Activated naive CD8-positive, alpha-beta T cell treated with anti-CD3 and anti-CD28 coated beads, Interleukin-2, amount 50 U/mL, for 24 hours (primary cell): ENCODE measurements around the gene SRSF11.
"Not testable (repeated sequence)": the region's sequence is repeated elsewhere in the genome, so short reads cannot be mapped to it uniquely, and the experiment has no call there.

Experiments
- ATAC-seq: fragments of 150-1000 bp; cut with Tn5 transposase; one replicate; pipeline ENCODE4 v1.10.0; 2021
- DNase-seq: peaks from one replicate; pipeline ENCODE4 v3.0.0; 2021
- H3K27ac Mint-ChIP-seq: one replicate; pipeline ENCODE4 v1.8.0; 2021; ENCODE audit warnings: mild to moderate bottlenecking, mixed read lengths
- H3K27me3 Mint-ChIP-seq: one replicate; pipeline ENCODE4 v1.8.0; 2021; ENCODE audit warnings: mixed read lengths
- H3K36me3 Mint-ChIP-seq: one replicate; pipeline ENCODE4 v1.8.0; 2021; ENCODE audit warnings: low read depth, mixed read lengths
- H3K4me1 Mint-ChIP-seq: one replicate; pipeline ENCODE4 v1.8.0; 2021; ENCODE audit warnings: mixed read lengths
- H3K4me3 Mint-ChIP-seq: one replicate; pipeline ENCODE4 v1.8.0; 2021; ENCODE audit warnings: mild to moderate bottlenecking, moderate library complexity, mixed read lengths
- H3K9me3 Mint-ChIP-seq: one replicate; pipeline ENCODE4 v1.8.0; 2021; ENCODE audit warnings: mixed read lengths

The SRSF11 gene

GRCh38 chr1:70221238-70222121, at the start of gene SRSF11:
Gene SRSF11 (plus strand): TSS chr1:70221380. CDS start chr1:70221637, 257 bp downstream.
- H3K36me3 Mint-ChIP-seq: peaks cover 41% of the 10 kb centered on the region
- H3K27me3 Mint-ChIP-seq: no peaks in the 10 kb centered on the region
- H3K4me1 Mint-ChIP-seq: peaks cover 42% of the 10 kb centered on the region
- ATAC-seq (peak; percentile 96), DNase-seq (peak; percentile 98)
- H3K27ac Mint-ChIP-seq: peak within 1 kb of the TSS; percentile 97
- H3K4me3 Mint-ChIP-seq: peak within 1 kb of the TSS; percentile 90
- H3K9me3 Mint-ChIP-seq: no peaks in the 10 kb centered on the region

GRCh38 chr1:70171512-70171911, 49.7 kb upstream of the SRSF11 start:
- H3K9me3 Mint-ChIP-seq: no peaks in the 10 kb centered on the region
- no peak overlapping the region for H3K4me3 Mint-ChIP-seq
- H3K27me3 Mint-ChIP-seq: no peaks in the 10 kb centered on the region
- H3K36me3 Mint-ChIP-seq: peaks cover 26% of the 10 kb centered on the region
- ATAC-seq (no peak), DNase-seq (no peak)
- H3K27ac Mint-ChIP-seq: no peak overlapping the region
- peaks cover 7% of the 10 kb centered on the region for H3K4me1 Mint-ChIP-seq

- H3K27me3 Mint-ChIP-seq, DNase-seq, ATAC-seq, H3K4me3 Mint-ChIP-seq, H3K9me3 Mint-ChIP-seq, H3K4me1 Mint-ChIP-seq, H3K27ac Mint-ChIP-seq: not testable (repeated sequence)
- H3K36me3 Mint-ChIP-seq: peaks cover 16% of the 10 kb centered on the region
Measured at GRCh38 chr1:70185181-70185580, 36.0 kb upstream of the SRSF11 start.

DNA sequence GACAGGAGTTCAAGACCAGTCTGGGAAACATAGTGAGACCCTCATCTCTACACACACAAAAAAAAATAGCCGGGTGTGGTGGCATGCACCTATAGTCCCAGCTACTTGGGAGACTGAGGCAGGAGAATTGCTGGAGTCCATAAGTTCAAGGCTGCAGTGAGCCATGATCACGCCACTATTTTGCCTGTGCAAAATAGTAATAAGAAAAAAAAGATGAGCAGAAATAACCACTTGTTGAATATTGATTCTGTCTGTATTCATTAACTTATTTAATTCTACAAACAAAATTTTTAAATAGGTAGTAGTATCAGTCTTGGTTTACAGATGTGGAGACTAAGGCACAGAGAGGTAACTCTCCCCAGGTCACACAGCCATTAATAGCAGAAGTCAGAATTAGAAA, 32.7 kb upstream of the SRSF11 start:
- ATAC-seq (no peak), DNase-seq (no peak)
- Mint-ChIP-seq H3K4me3 (no peak overlapping the region), H3K27me3 (no peaks in the 10 kb centered on the region), H3K4me1 (peaks cover 9% of the 10 kb centered on the region), H3K9me3 (peaks cover 5% of the 10 kb centered on the region), H3K27ac (no peak overlapping the region), H3K36me3 (peaks cover 19% of the 10 kb centered on the region)

DNA sequence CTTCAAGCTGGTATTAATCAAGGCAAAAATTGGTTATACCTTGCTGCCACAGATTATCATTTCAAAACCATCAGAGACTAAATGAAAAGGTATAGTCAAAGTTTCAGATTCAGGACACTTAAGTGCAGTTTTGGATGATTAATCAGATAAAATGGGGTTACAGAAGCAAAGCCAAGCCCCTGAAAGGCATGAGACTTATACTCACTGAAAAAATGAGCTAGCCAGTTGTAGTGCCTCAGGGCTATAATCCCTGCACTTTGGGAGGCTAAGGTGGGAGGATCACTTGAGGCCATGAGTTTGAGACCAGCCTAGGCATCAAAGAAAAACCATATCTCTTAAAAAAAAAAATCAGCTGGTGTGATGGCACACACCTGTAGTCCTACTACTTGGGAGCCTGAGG, 31.0 kb upstream of the SRSF11 start:
- H3K4me1 Mint-ChIP-seq: peaks cover 9% of the 10 kb centered on the region
- no peak overlapping the region for H3K4me3 Mint-ChIP-seq
- H3K27me3 Mint-ChIP-seq: no peaks in the 10 kb centered on the region
- no peak overlapping the region for H3K27ac Mint-ChIP-seq
- no peak for DNase-seq
- peaks cover 5% of the 10 kb centered on the region for H3K9me3 Mint-ChIP-seq
- no peak for ATAC-seq
- H3K36me3 Mint-ChIP-seq: peaks cover 16% of the 10 kb centered on the region

DNA sequence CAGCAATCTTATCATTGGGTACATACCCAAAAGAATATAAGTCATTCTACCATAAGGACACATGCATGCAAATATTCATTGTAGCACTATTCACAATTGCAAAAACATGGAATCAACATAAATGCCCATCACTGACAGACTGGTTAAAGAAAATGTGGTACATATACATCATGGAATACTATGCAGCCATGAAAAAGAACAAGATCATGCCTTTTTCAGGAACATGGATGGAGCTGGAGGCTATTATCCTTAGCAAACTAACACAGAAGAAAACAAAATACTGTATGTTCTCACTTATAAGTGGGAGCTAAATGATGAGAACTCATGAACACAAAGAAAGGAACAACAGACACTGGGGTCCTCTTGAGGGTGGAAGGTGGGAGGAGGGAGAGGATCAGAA, 28.7 kb upstream of the SRSF11 start:
- not testable (repeated sequence) for H3K27ac Mint-ChIP-seq, H3K27me3 Mint-ChIP-seq, H3K9me3 Mint-ChIP-seq, H3K4me1 Mint-ChIP-seq, ATAC-seq, DNase-seq, H3K4me3 Mint-ChIP-seq, H3K36me3 Mint-ChIP-seq

GRCh38 chr1:70194601-70195000, 26.6 kb upstream of the SRSF11 start:
- DNase-seq (no peak), ATAC-seq (no peak)
- Mint-ChIP-seq H3K4me1 (peaks cover 10% of the 10 kb centered on the region), H3K36me3 (peaks cover 12% of the 10 kb centered on the region), H3K27me3 (no peaks in the 10 kb centered on the region), H3K4me3 (no peak overlapping the region), H3K9me3 (peaks cover 5% of the 10 kb centered on the region), H3K27ac (no peak overlapping the region)

DNA sequence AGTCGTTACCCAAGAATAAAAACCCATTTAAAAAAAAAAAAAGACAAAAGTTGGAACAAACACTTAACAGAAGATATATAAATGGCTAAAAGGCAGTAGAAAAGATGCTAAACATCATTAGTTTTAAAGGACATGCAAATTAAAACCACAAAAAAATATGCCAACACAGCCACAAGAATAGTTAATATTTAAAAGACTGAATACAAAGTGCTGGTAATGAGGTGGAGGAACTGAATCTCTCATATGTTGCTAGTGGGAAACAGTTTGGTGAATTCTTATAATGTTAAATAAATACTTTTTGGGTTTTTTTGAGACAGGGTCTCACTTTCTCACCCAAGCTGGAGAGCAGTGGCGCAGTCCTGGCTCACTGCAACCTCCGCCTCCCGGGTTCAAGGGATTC, 25.8 kb upstream of the SRSF11 start:
- Mint-ChIP-seq H3K4me1 (peaks cover 10% of the 10 kb centered on the region), H3K27ac (no peak overlapping the region), H3K4me3 (no peak overlapping the region), H3K9me3 (peaks cover 5% of the 10 kb centered on the region), H3K36me3 (peaks cover 12% of the 10 kb centered on the region), H3K27me3 (no peaks in the 10 kb centered on the region)
- ATAC-seq: no peak
- DNase-seq: no peak

- Mint-ChIP-seq H3K27me3 (no peaks in the 10 kb centered on the region), H3K9me3 (peaks cover 5% of the 10 kb centered on the region), H3K27ac (no peak overlapping the region), H3K4me3 (no peak overlapping the region), H3K36me3 (peaks cover 14% of the 10 kb centered on the region), H3K4me1 (peaks cover 11% of the 10 kb centered on the region)
- DNase-seq (no peak), ATAC-seq (no peak)
Measured at GRCh38 chr1:70196333-70196732, 24.8 kb upstream of the SRSF11 start.

- Mint-ChIP-seq H3K4me1 (peaks cover 36% of the 10 kb centered on the region), H3K27me3 (no peaks in the 10 kb centered on the region), H3K9me3 (no peaks in the 10 kb centered on the region), H3K36me3 (peaks cover 7% of the 10 kb centered on the region), H3K4me3 (no peak overlapping the region), H3K27ac (no peak overlapping the region)
- ATAC-seq (no peak), DNase-seq (no peak)
Measured at GRCh38 chr1:70200065-70200464, 21.1 kb upstream of the SRSF11 start.

GRCh38 chr1:70202173-70202758, 18.9 kb upstream of the SRSF11 start:
- H3K9me3 Mint-ChIP-seq: no peaks in the 10 kb centered on the region
- no peak overlapping the region for H3K27ac Mint-ChIP-seq
- H3K4me1 Mint-ChIP-seq: peaks cover 43% of the 10 kb centered on the region
- no peaks in the 10 kb centered on the region for H3K27me3 Mint-ChIP-seq
- H3K4me3 Mint-ChIP-seq: no peak overlapping the region
- no peak for ATAC-seq
- DNase-seq: no peak
- H3K36me3 Mint-ChIP-seq: peaks cover 9% of the 10 kb centered on the region

GRCh38 chr1:70204139-70204538, 17.0 kb upstream of the SRSF11 start:
- H3K4me3 Mint-ChIP-seq: peak overlapping the region; percentile 97
- H3K36me3 Mint-ChIP-seq: peaks cover 14% of the 10 kb centered on the region
- H3K27me3 Mint-ChIP-seq: no peaks in the 10 kb centered on the region
- DNase-seq: no peak
- H3K27ac Mint-ChIP-seq: no peak overlapping the region
- no peak for ATAC-seq
- peaks cover 57% of the 10 kb centered on the region for H3K4me1 Mint-ChIP-seq
- H3K9me3 Mint-ChIP-seq: no peaks in the 10 kb centered on the region

DNA sequence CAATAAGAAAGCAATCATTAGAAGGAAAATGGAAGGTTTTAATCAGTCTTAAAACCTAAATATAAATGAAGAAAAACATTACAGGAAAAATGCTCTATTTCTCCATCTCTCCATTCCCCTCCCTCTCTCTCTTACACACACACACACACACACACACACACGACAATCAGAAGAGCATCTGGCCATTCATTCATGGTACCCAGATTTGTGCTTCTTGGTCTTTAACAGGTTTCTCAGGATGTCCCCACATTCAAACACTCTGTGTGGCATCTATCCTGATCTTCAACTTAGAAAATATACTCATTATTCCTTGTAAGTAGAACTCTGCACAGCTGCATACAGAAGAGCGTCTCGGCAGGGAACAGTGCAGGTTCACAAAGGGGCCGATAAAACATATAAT, 16.6 kb upstream of the SRSF11 start:
- Mint-ChIP-seq H3K27ac (peak overlapping the region; percentile 96), H3K36me3 (peaks cover 18% of the 10 kb centered on the region), H3K4me3 (peak overlapping the region; percentile 97), H3K4me1 (peaks cover 62% of the 10 kb centered on the region), H3K9me3 (no peaks in the 10 kb centered on the region), H3K27me3 (no peaks in the 10 kb centered on the region)
- no peak for ATAC-seq
- no peak for DNase-seq

GRCh38 chr1:70205071-70205433, 16.1 kb upstream of the SRSF11 start:
- Mint-ChIP-seq H3K4me1 (peaks cover 66% of the 10 kb centered on the region), H3K36me3 (peaks cover 18% of the 10 kb centered on the region), H3K4me3 (peak overlapping the region; percentile 97), H3K27ac (peak overlapping the region; percentile 96), H3K27me3 (no peaks in the 10 kb centered on the region), H3K9me3 (no peaks in the 10 kb centered on the region)
- DNase-seq (no peak), ATAC-seq (peak; percentile 43)

- Mint-ChIP-seq H3K9me3 (no peaks in the 10 kb centered on the region), H3K4me3 (peak within 1 kb of the TSS; percentile 97), H3K36me3 (peaks cover 17% of the 10 kb centered on the region), H3K27me3 (no peaks in the 10 kb centered on the region), H3K4me1 (peaks cover 70% of the 10 kb centered on the region), H3K27ac (peak within 1 kb of the TSS; percentile 96)
- ATAC-seq (peak; percentile 97), DNase-seq (peak; percentile 97)
Measured at GRCh38 chr1:70205434-70206118, 15.6 kb upstream of the SRSF11 start, which contains the start of gene LRRC40. Gene LRRC40 (minus strand): TSS chr1:70205579. CDS start chr1:70205540, 39 bp downstream.
